Stimulated activated CD8-positive, alpha-beta memory T cell treated with anti-CD3 and anti-CD28 coated beads, Interleukin-15, amount 100 ng/mL, for 4 hours (primary cell): ENCODE data around the gene MTMR11.
"Not testable (repeated sequence)": the region's sequence is repeated elsewhere in the genome, so short reads cannot be mapped to it uniquely, and the experiment has no call there.

Source experiments
- DNase-seq, 2 donors: peaks; one replicate each; pipeline ENCODE4 v3.0.0-alpha.2; 2020; ENCODE audit warnings: low read depth in 2 of 2

MTMR11 gene, protein sequence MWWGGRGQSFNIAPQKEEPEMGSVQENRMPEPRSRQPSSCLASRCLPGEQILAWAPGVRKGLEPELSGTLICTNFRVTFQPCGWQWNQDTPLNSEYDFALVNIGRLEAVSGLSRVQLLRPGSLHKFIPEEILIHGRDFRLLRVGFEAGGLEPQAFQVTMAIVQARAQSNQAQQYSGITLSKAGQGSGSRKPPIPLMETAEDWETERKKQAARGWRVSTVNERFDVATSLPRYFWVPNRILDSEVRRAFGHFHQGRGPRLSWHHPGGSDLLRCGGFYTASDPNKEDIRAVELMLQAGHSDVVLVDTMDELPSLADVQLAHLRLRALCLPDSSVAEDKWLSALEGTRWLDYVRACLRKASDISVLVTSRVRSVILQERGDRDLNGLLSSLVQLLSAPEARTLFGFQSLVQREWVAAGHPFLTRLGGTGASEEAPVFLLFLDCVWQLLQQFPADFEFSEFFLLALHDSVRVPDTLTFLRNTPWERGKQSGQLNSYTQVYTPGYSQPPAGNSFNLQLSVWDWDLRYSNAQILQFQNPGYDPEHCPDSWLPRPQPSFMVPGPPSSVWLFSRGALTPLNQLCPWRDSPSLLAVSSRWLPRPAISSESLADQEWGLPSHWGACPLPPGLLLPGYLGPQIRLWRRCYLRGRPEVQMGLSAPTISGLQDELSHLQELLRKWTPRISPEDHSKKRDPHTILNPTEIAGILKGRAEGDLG

GRCh38 chr1:149936170-149936991 is at the start of gene MTMR11:
MTMR11 (minus strand) TSS chr1:149936879; CDS start chr1:149936647, 232 bp downstream.
- no peak for DNase-seq

DNA sequence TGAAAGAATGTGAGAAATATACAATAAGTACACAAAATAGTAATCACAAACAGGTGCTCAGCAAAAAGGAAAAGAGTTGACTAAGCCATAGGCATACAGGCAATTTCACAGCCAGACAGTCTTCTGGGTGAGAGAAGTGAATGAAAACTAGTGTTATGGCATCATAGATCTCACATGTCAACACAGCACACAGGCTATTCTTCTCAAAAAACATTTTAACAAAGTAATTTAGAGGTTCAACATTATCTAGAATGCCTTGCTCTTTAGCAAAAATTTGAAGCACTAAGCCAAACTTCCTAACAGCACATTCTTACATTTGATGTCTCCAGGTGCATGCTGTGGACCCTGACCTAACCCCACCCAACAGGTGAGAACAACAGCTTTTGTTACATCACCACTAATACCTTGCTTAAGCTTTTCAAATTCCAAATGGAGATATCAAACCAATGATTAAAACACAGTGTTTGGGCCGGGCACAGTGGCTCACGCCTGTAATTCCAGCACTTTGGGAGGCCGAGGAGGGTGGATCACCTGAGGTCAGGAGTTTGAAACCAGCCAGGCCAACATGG is 43.4 kb upstream of the MTMR11 start:
- no peak for DNase-seq

- no peak for DNase-seq
Observed at GRCh38 chr1:149979245-149979971, 42.7 kb upstream of the MTMR11 start.

DNA sequence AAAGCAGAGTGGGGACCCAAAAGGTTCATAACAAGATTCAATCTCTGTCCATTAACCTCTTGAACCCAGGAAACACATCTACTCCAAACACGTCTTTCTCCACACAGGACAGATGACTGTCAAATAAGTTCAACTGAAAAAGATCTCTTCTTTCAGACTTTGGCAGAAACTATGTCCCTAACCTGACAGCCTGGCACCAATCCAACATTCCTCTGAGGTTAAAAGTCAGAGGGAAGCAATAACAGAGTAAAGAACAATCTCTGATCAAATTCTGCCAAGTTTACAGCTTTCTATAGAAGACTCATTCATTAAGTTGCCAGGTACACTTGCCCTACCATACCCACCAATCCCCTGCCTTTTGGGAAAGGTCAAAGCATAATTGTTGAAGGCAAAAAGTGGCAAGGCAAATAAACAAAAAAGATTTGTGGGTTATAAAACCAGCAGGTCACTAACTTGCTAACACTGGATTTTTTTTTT is 41.9 kb upstream of the MTMR11 start:
- DNase-seq = no peak

- no peak for DNase-seq
Observed at GRCh38 chr1:149977345-149977744, 40.7 kb upstream of the MTMR11 start.

DNA sequence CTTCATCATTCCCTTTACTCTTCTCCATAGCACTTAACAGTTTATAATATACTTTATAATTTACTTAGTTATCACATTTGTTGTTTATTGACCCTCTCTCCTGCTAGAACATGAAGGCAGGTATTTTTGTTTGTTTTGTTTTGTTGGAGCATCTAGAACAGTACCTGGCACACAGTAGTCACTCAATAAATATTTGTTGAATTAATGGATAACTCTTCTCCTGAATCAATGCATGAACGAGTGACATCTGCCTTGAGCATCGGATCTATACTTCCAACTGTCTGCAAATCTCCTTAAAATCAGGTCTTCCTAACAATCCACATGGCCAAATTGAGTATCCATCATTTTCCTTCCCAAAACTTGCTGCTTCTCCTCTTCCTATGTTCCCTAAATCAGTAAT is 35.9 kb upstream of the MTMR11 start:
- no peak for DNase-seq

GRCh38 chr1:149967646-149968045 is 31.0 kb upstream of the MTMR11 start:
- no peak for DNase-seq

- DNase-seq = no peak
Observed at GRCh38 chr1:149967041-149967440, 30.4 kb upstream of the MTMR11 start.

- DNase-seq = no peak
Observed at GRCh38 chr1:149966405-149966804, 29.7 kb upstream of the MTMR11 start.

DNA sequence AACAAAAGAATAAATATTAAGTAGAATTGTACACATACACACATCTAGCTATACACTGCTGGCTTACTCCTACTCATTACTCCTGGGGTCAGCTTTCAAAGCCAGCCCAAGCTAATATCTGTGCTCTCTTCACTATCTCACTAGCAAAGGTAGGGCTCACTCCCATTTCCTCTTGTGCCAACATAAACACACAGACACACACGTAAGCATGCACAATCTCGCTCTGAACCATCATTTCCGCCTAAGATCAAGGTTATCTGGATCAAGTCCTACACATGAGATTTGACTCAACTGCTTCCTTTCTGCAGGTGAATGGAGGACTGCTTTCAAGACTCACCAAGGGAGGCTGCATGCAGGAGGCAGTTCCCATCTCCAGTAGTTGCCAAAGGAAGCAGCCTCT is 28.8 kb upstream of the MTMR11 start:
- no peak for DNase-seq

DNA sequence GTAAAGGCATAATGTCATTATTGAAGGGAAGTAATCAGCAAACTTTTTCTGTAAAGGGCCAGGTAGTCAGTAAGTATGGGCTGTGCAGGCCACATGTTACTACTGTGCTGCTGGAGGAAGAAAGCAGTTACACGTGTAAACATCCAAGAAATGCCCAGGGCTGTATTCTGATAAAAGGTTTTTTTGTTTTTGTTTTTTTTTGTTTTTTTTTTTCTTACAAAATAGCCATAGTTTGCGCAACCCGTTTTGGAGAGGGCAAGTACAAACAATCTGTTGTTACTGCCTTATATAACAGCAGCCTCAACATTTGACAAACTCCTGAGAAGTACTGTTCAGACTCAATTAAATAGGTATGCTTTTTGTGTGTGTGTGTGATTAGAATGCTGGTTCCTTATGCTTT is 26.7 kb upstream of the MTMR11 start:
- no peak for DNase-seq

GRCh38 chr1:149962736-149963135 is 26.1 kb upstream of the MTMR11 start:
- DNase-seq = no peak

- DNase-seq = peak in 1 of 2 donors; percentile 16
Observed at GRCh38 chr1:149962039-149962647, 25.5 kb upstream of the MTMR11 start.

DNA sequence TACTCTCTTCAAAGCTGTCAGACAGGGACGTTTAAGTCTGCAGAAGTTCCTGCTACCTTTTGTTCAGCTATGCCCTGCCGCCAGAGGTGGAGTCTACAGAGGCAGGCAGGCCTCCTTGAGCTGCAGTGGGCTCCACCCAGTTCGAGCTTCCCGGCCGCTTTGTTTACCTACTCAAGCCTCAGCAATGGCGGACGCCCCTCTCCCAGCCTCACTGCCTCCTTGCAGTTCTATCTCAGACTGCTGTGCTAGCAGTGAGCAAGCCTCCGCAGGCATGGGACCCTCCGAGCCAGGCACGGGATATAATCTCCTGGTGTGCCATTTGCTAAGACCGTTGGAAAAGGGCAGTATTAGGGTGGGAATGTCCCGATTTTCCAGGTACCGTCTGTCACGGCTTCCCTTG is 20.9 kb upstream of the MTMR11 start:
- DNase-seq = not testable (repeated sequence)

- no peak for DNase-seq
Observed at GRCh38 chr1:149949911-149950310, 13.2 kb upstream of the MTMR11 start.

DNA sequence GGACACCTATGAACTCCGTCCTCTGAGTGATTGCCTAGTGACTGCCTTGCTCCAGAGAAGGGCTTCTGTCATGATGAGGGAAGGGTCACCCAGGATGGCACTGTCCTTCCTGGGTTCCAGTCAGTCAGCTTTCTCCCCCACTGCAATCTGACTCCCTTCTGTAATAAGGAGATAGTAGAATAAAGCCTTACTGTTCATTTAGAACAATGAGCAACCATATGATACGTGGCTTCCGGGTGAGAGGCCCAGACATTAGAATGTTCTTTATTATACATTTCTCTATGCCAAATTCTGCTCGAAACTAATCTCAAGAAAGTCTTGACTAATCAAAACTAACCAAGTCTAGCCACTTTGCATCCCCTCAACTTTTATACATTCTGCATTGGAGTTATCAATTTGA is 8.5 kb upstream of the MTMR11 start:
- DNase-seq = no peak

DNA sequence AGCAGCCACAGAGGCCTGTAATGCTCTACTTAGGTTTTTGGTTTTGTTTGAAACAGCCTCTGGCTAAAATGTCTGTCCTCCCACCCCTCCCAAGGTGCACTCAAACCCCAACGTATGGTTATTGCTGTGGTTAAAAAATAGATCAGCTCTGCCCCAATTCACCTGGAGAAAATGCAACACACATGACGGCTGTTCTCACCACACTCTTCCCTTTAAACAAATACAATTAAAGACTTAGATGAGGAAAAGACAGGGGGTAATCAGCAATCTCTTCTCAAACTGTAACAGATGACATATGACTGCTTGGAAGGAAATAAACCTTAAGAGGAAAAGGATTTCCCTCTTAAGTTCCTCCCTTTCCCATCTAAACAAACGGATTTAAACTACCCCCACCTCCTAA is 6.2 kb upstream of the MTMR11 start:
- no peak for DNase-seq

GRCh38 chr1:149942207-149942606 is 5.5 kb upstream of the MTMR11 start:
- DNase-seq = no peak

DNA sequence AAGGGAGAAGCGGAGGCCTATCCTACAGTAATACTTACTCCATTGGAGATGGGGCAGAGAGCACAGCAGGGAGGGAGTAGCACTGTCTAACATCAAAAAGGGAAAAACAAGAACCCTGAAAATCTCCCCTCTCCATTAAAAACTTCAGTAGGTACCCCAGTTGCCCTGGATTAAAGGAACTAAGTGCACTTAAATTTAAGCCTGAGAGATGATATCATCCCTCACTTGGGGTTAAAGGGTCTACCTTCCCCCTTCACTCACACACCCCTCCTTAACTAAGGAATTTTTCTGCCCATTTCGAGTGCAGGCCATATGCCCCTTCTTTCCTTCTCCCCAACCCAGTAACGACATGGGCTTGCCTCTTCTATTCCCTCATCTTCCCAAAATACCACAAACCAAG is 3.7 kb upstream of the MTMR11 start:
- no peak for DNase-seq

DNA sequence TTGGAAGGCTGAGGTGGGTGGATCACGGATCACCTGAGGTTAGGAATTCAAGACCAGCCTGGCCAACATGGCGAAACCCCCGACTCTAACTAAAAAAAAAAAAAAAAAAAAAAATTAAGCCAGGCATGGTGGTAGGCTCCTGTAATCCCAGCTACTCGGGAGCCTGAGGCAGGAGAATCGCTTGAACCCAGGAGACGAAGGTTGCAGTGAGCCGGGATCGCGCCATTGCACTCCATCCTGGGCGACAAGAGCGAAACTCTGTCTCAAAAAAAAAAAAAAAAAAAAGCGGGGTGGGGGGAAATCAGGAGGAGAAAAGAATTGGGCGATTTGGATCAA is 2.0 kb upstream of the MTMR11 start:
- not testable (repeated sequence) for DNase-seq

DNA sequence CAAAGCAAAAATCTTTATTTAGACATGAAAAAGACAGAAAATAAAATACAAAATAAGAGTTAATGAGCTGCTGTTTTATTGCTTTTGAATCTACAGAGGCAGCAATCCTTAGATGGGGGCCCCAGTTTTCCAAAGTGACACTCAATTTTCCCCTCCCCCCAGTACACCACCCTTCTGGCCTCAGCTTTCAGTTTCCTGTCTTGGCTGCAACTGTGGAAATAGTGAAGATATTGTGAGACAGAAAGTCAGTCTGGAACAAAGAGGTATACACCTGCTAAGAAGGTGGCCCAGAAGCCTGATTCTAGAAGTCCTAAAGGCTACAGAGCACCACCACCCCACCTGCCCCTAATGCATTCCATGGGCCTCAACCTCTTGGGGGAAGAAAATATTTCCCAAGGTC is 1.1 kb upstream of the MTMR11 start:
- DNase-seq = no peak
